ENCODE measurements around the gene NR1D2.
"Not testable (repeated sequence)": the region's sequence is repeated elsewhere in the genome, so short reads cannot be mapped to it uniquely, and the experiment has no call there.

NR1D2 gene

GRCh38 chr3:24023197-24023596 is 78.1 kb downstream of the NR1D2 start:
- Histone ChIP-seq H4K8ac (ENCODE audit: low read length) (no peak overlapping the region), H3K79me1 (replicated peaks; ENCODE audit: low read length, poor library complexity, severe bottlenecking) (no peaks in the 10 kb centered on the region), H3K14ac (ENCODE audit: low read length in 2 of 2) (no peak overlapping the region), H2AK5ac (ENCODE audit: low read length, severe bottlenecking) (no peak overlapping the region), H3K9me3 (ENCODE audit: control insufficient read depth, low read length) (no peaks in the 10 kb centered on the region), H2BK15ac (ENCODE audit: low read depth, poor library complexity, severe bottlenecking) (no peak overlapping the region), H2BK120ac (ENCODE audit: low read depth, low read length) (no peak overlapping the region), H3K4me1 (ENCODE audit: control insufficient read depth, insufficient read depth, low read depth, low read length) (peaks cover 3% of the 10 kb centered on the region), H3K9ac (ENCODE audit: low read length) (no peak overlapping the region), H4K91ac (ENCODE audit: low read length) (no peak overlapping the region), H3K23ac (ENCODE audit: low read length in 2 of 2) (no peak overlapping the region), H2BK12ac (ENCODE audit: low read length in 2 of 2) (no peak overlapping the region), H3K27ac (ENCODE audit: low read length, poor library complexity, severe bottlenecking) (no peak overlapping the region), H2AFZ (ENCODE audit: low read depth, low read length) (no peak overlapping the region), H3K27me3 (ENCODE audit: control insufficient read depth in 1 of 2, insufficient read depth in 1 of 2, low read length in 2 of 2) (no peaks in the 10 kb centered on the region), H3K4me3 (ENCODE audit: insufficient read depth in 1 of 2, low read depth in 1 of 2, low read length in 2 of 2) (no peak overlapping the region), H2BK5ac (ENCODE audit: low read depth, low read length, poor library complexity, severe bottlenecking) (no peak overlapping the region), H3K4ac (ENCODE audit: low read depth in 1 of 2, low read length in 2 of 2) (no peak overlapping the region), H3K18ac (ENCODE audit: low read depth in 1 of 2, low read length in 2 of 2) (no peak overlapping the region), H3K36me3 (ENCODE audit: control insufficient read depth in 1 of 2, insufficient read depth in 2 of 2, low read depth in 1 of 2, low read length in 2 of 2) (no peaks in the 10 kb centered on the region), H3K4me2 (ENCODE audit: low read length, poor library complexity, severe bottlenecking) (no peak overlapping the region)
- DNase-seq: no peak
- WGBS: 97% methylated on average over 3 of the region's 3 CpGs

GRCh38 chr3:24025805-24026204 is 80.7 kb downstream of the NR1D2 start:
- Histone ChIP-seq H2AK5ac (ENCODE audit: low read length, severe bottlenecking) (no peak overlapping the region), H3K9ac (ENCODE audit: low read length) (no peak overlapping the region), H4K91ac (ENCODE audit: low read length) (no peak overlapping the region), H3K36me3 (ENCODE audit: control insufficient read depth in 1 of 2, insufficient read depth in 2 of 2, low read depth in 1 of 2, low read length in 2 of 2) (no peaks in the 10 kb centered on the region), H3K4me2 (ENCODE audit: low read length, poor library complexity, severe bottlenecking) (no peak overlapping the region), H2BK120ac (ENCODE audit: low read depth, low read length) (no peak overlapping the region), H3K79me1 (replicated peaks; ENCODE audit: low read length, poor library complexity, severe bottlenecking) (no peaks in the 10 kb centered on the region), H4K8ac (ENCODE audit: low read length) (no peak overlapping the region), H2AFZ (ENCODE audit: low read depth, low read length) (no peak overlapping the region), H3K4me3 (ENCODE audit: insufficient read depth in 1 of 2, low read depth in 1 of 2, low read length in 2 of 2) (no peak overlapping the region), H2BK12ac (ENCODE audit: low read length in 2 of 2) (no peak overlapping the region), H3K23ac (ENCODE audit: low read length in 2 of 2) (no peak overlapping the region), H3K9me3 (ENCODE audit: control insufficient read depth, low read length) (peaks cover 2% of the 10 kb centered on the region), H3K14ac (ENCODE audit: low read length in 2 of 2) (no peak overlapping the region), H2BK15ac (ENCODE audit: low read depth, poor library complexity, severe bottlenecking) (no peak overlapping the region), H3K4ac (ENCODE audit: low read depth in 1 of 2, low read length in 2 of 2) (no peak overlapping the region), H2BK5ac (ENCODE audit: low read depth, low read length, poor library complexity, severe bottlenecking) (no peak overlapping the region), H3K27ac (ENCODE audit: low read length, poor library complexity, severe bottlenecking) (no peak overlapping the region), H3K18ac (ENCODE audit: low read depth in 1 of 2, low read length in 2 of 2) (no peak overlapping the region), H3K4me1 (ENCODE audit: control insufficient read depth, insufficient read depth, low read depth, low read length) (no peaks in the 10 kb centered on the region), H3K27me3 (ENCODE audit: control insufficient read depth in 1 of 2, insufficient read depth in 1 of 2, low read length in 2 of 2) (no peaks in the 10 kb centered on the region)
- 92% methylated on average over 3 of the region's 3 CpGs for WGBS
- DNase-seq: no peak

GRCh38 chr3:24026665-24027064 is 81.6 kb downstream of the NR1D2 start:
- WGBS: 96% methylated on average over 2 of the region's 4 CpGs

GRCh38 chr3:24027946-24028345 is 82.9 kb downstream of the NR1D2 start:
- H2BK120ac ChIP-seq (ENCODE audit: low read depth, low read length): no peak overlapping the region
- no peak overlapping the region for H4K8ac ChIP-seq (ENCODE audit: low read length)
- H3K27ac ChIP-seq (ENCODE audit: low read length, poor library complexity, severe bottlenecking): no peak overlapping the region
- peaks cover 7% of the 10 kb centered on the region for H3K9me3 ChIP-seq (ENCODE audit: control insufficient read depth, low read length)
- H4K91ac ChIP-seq (ENCODE audit: low read length): no peak overlapping the region
- H3K4me2 ChIP-seq (ENCODE audit: low read length, poor library complexity, severe bottlenecking): no peak overlapping the region
- H3K9ac ChIP-seq (ENCODE audit: low read length): no peak overlapping the region
- H3K79me1 ChIP-seq (replicated peaks; ENCODE audit: low read length, poor library complexity, severe bottlenecking): no peaks in the 10 kb centered on the region
- no peak overlapping the region for H3K4me3 ChIP-seq (ENCODE audit: insufficient read depth in 1 of 2, low read depth in 1 of 2, low read length in 2 of 2)
- no peak overlapping the region for H3K23ac ChIP-seq (ENCODE audit: low read length in 2 of 2)
- WGBS: 86% methylated on average over 2 of the region's 3 CpGs
- no peak overlapping the region for H3K18ac ChIP-seq (ENCODE audit: low read depth in 1 of 2, low read length in 2 of 2)
- DNase-seq: no peak
- no peak overlapping the region for H3K14ac ChIP-seq (ENCODE audit: low read length in 2 of 2)
- H2BK15ac ChIP-seq (ENCODE audit: low read depth, poor library complexity, severe bottlenecking): no peak overlapping the region
- H2BK5ac ChIP-seq (ENCODE audit: low read depth, low read length, poor library complexity, severe bottlenecking): no peak overlapping the region
- no peaks in the 10 kb centered on the region for H3K36me3 ChIP-seq (ENCODE audit: control insufficient read depth in 1 of 2, insufficient read depth in 2 of 2, low read depth in 1 of 2, low read length in 2 of 2)
- no peak overlapping the region for H2BK12ac ChIP-seq (ENCODE audit: low read length in 2 of 2)
- no peaks in the 10 kb centered on the region for H3K4me1 ChIP-seq (ENCODE audit: control insufficient read depth, insufficient read depth, low read depth, low read length)
- H2AK5ac ChIP-seq (ENCODE audit: low read length, severe bottlenecking): no peak overlapping the region
- H3K4ac ChIP-seq (ENCODE audit: low read depth in 1 of 2, low read length in 2 of 2): no peak overlapping the region
- no peaks in the 10 kb centered on the region for H3K27me3 ChIP-seq (ENCODE audit: control insufficient read depth in 1 of 2, insufficient read depth in 1 of 2, low read length in 2 of 2)
- H2AFZ ChIP-seq (ENCODE audit: low read depth, low read length): no peak overlapping the region

More at GRCh38 chr3:24026665-24027064, 81.6 kb downstream of the NR1D2 start:
- H3K23ac ChIP-seq (ENCODE audit: low read length in 2 of 2); H3K14ac ChIP-seq (ENCODE audit: low read length in 2 of 2); H2AK5ac ChIP-seq (ENCODE audit: low read length, severe bottlenecking); DNase-seq; H3K4ac ChIP-seq (ENCODE audit: low read depth in 1 of 2, low read length in 2 of 2); H3K4me1 ChIP-seq (ENCODE audit: control insufficient read depth, insufficient read depth, low read depth, low read length); H3K36me3 ChIP-seq (ENCODE audit: control insufficient read depth in 1 of 2, insufficient read depth in 2 of 2, low read depth in 1 of 2, low read length in 2 of 2); H2BK120ac ChIP-seq (ENCODE audit: low read depth, low read length); H3K27ac ChIP-seq (ENCODE audit: low read length, poor library complexity, severe bottlenecking); H3K4me2 ChIP-seq (ENCODE audit: low read length, poor library complexity, severe bottlenecking); H2BK15ac ChIP-seq (ENCODE audit: low read depth, poor library complexity, severe bottlenecking); H2BK5ac ChIP-seq (ENCODE audit: low read depth, low read length, poor library complexity, severe bottlenecking); H3K4me3 ChIP-seq (ENCODE audit: insufficient read depth in 1 of 2, low read depth in 1 of 2, low read length in 2 of 2); H3K9me3 ChIP-seq (ENCODE audit: control insufficient read depth, low read length); H4K8ac ChIP-seq (ENCODE audit: low read length); H2BK12ac ChIP-seq (ENCODE audit: low read length in 2 of 2); H4K91ac ChIP-seq (ENCODE audit: low read length); H3K9ac ChIP-seq (ENCODE audit: low read length); H2AFZ ChIP-seq (ENCODE audit: low read depth, low read length); H3K27me3 ChIP-seq (ENCODE audit: control insufficient read depth in 1 of 2, insufficient read depth in 1 of 2, low read length in 2 of 2); H3K79me1 ChIP-seq (replicated peaks; ENCODE audit: low read length, poor library complexity, severe bottlenecking); H3K18ac ChIP-seq (ENCODE audit: low read depth in 1 of 2, low read length in 2 of 2): not testable (repeated sequence)

Measured in mesenchymal stem cell (in vitro differentiated cells and primary cell).